K562 (cell line): ENCODE data around the gene CPEB1. TPM values are rescaled to one million over a fixed set of nuclear protein-coding genes. Genes with fewer than 3 reads are reported as not detected.
A peak's percentile ranks its signal among the peaks of the same experiment; 100 is the strongest.

Experiments used
- ATAC-seq: fragments of 200-7000 bp; cut with Tn5 transposase; 3 replicates; pipeline ENCODE4 v1.9.1; 2020; ENCODE audit warnings: moderate library complexity
- BruUV-seq: library from RNA; stranded (reverse); fragments of 400-500 nt; replicated peaks from 2 replicates; lab custom pipeline; 2021; lab: Mats Ljungman, UMichigan
- CTCF ChIA-PET: fragments of 300-600 bp; formaldehyde crosslinking; extraction: SDS; loops from one replicate; lab custom pipeline; 2021; ENCODE audit warnings: low intra/inter-chr PET ratio; lab: Yijun Ruan, JAX
- POLR2A ChIA-PET: fragments of 300-600, 350-650 bp; sonication (Branson Sonifier 250); formaldehyde crosslinking; extraction: SDS; loops from one replicate; lab custom pipeline; 2021; ENCODE audit warnings: antibody characterized with exemption, inconsistent platforms; lab: Yijun Ruan, JAX
- DNase-seq, 4 experiments: peaks; one replicate each; pipeline versions ENCODE4 v3.0.0 to v3.0.0-alpha.2; 2011 to 2018; ENCODE audit warnings: low spot score in 3 of 4, mixed read lengths in 3 of 4; ENCODE audit errors: extremely low read depth in 1 of 4
- FAIRE-seq: peaks from 2 replicates; lab custom pipeline; 2011; peaks lifted over from hg19 to GRCh38; lab: Jason Lieb, UNC
- H2AFZ ChIP-seq: 2 replicates; pipeline ENCODE4 v1.6.0; 2011; ENCODE audit warnings: low read depth, low read length, control low read depth, inconsistent platforms
- H3K27ac ChIP-seq: fragments of 200-600 bp; 3 replicates; pipeline ENCODE4 v1.8.0; 2011; ENCODE audit warnings: low read depth, mild to moderate bottlenecking, control low read depth, inconsistent platforms, low read length, moderate library complexity, mixed read lengths; ENCODE audit errors: extremely low read depth
- H3K27me3 ChIP-seq, 2 experiments: fragments of 300-600 bp in 1 of 2; 2 replicates in 1 of 2; 3 replicates in 1 of 2; pipeline versions ENCODE4 v1.6.0 to v1.8.0; 2011; ENCODE audit warnings: inconsistent platforms in 2 of 2, low read length in 2 of 2, mild to moderate bottlenecking in 1 of 2, mixed read lengths in 1 of 2, moderate library complexity in 1 of 2; ENCODE audit not compliant: control insufficient read depth in 2 of 2, insufficient read depth in 2 of 2
- H3K36me3 ChIP-seq: fragments of 300-600 bp; 3 replicates; pipeline ENCODE4 v1.8.0; 2011; ENCODE audit warnings: mild to moderate bottlenecking, low read length, inconsistent platforms; ENCODE audit not compliant: control insufficient read depth, insufficient read depth
- H3K4me1 ChIP-seq, 2 experiments: fragments of 200-600 bp in 1 of 2; replicated peaks in 1 of 2; 2 replicates in 1 of 2; 3 replicates in 1 of 2; pipeline versions ENCODE4 v1.5.1 to v1.8.0; 2011; ENCODE audit warnings: inconsistent platforms in 2 of 2, low read length in 2 of 2, mild to moderate bottlenecking in 1 of 2, mixed read lengths in 1 of 2, moderate library complexity in 1 of 2; ENCODE audit not compliant: control insufficient read depth in 2 of 2, insufficient read depth in 2 of 2
- H3K4me2 ChIP-seq: 2 replicates; pipeline ENCODE4 v1.6.1; 2011; ENCODE audit warnings: low read length, control low read depth, inconsistent platforms, mixed read lengths; ENCODE audit not compliant: insufficient read depth
- H3K4me3 ChIP-seq: fragments of 200-600 bp; sonication (generic), shearing (Covaris generic); 2 replicates; pipeline ENCODE4 v1.5.1; 2016; ENCODE audit warnings: control low read depth, inconsistent platforms
- H3K79me2 ChIP-seq: fragments of 200-600 bp; 3 replicates; pipeline ENCODE4 v1.8.0; 2011; ENCODE audit warnings: low read length, inconsistent platforms; ENCODE audit not compliant: control insufficient read depth, insufficient read depth
- H3K9ac ChIP-seq, 2 experiments: 2 replicates each; pipeline versions ENCODE4 v1.6.0 to v1.6.1; 2011; ENCODE audit warnings: low read depth in 2 of 2, low read length in 2 of 2, control low read depth in 1 of 2, inconsistent platforms in 1 of 2, mild to moderate bottlenecking in 1 of 2, mixed read lengths in 1 of 2; ENCODE audit not compliant: insufficient read depth in 1 of 2
- H3K9me1 ChIP-seq: one replicate; pipeline ENCODE4 v1.6.0; 2011; ENCODE audit warnings: inconsistent platforms, mild to moderate bottlenecking, low read length, moderate library complexity; ENCODE audit not compliant: control insufficient read depth, insufficient read depth
- H3K9me3 ChIP-seq: replicated peaks from 2 replicates; pipeline ENCODE4 v1.5.1; 2011; ENCODE audit warnings: low read depth, low read length, inconsistent platforms; ENCODE audit not compliant: control insufficient read depth, insufficient read depth
- H4K20me1 ChIP-seq: replicated peaks from 2 replicates; pipeline ENCODE4 v1.6.1; 2011; ENCODE audit warnings: low read length, inconsistent platforms, mixed read lengths; ENCODE audit not compliant: control insufficient read depth, insufficient read depth
- BRCA1 ChIP-seq, 2 experiments: fragments of 450-650 bp in 1 of 2; sonication (generic) in 1 of 2; formaldehyde crosslinking in 1 of 2; IDR thresholded peaks; 2 replicates each; pipeline versions ENCODE4 v1.5.0 to v1.6.1; 2017 to 2020; ENCODE audit warnings: mild to moderate bottlenecking in 1 of 2, missing genetic modification reagents in 1 of 2
- TFAP4 ChIP-seq: sonication (generic); formaldehyde crosslinking; IDR thresholded peaks from 2 replicates; pipeline ENCODE4 v1.8.0; 2022; ENCODE audit warnings: missing genetic modification reagents, mild to moderate bottlenecking, moderate library complexity, borderline replicate concordance
- ZBTB33 ChIP-seq: sonication (generic); formaldehyde crosslinking; IDR thresholded peaks from 2 replicates; pipeline ENCODE4 v1.8.1; 2023; ENCODE audit warnings: mild to moderate bottlenecking, missing genetic modification reagents
- ZC3H4 ChIP-seq: sonication (generic); formaldehyde crosslinking; IDR thresholded peaks from 2 replicates; pipeline ENCODE4 v1.9.0; 2021; ENCODE audit warnings: missing genetic modification reagents, borderline replicate concordance
- ZNF282 ChIP-seq: sonication (generic); formaldehyde crosslinking; IDR thresholded peaks from 2 replicates; pipeline ENCODE4 v1.8.1; 2023; ENCODE audit warnings: missing genetic modification reagents
- WGBS: fragments of 100-300 bp; shearing (Covaris generic); methylation state at CpG from one replicate; pipeline ENCODE4 v1.1.6; 2016; ENCODE audit warnings: low coverage, mixed read lengths; ENCODE audit not compliant: insufficient coverage; ENCODE audit errors: missing lambda C conversion rate; 5-methylcytosine and 5-hydroxymethylcytosine counted together
- in situ Hi-C: fragments of 300-500 bp; cut with MboI; formaldehyde crosslinking; loops from 4 replicates; pipeline ENCODE4 v1.15.0; 2018; ENCODE audit warnings: inconsistent platforms, mixed read lengths
- intact Hi-C: fragments of 100-400 bp; cut with micrococcal nuclease; formaldehyde crosslinking; loops from 2 replicates; pipeline ENCODE4 v1.14.2; 2022
- polyA plus RNA-seq, 8 experiments: library from polyadenylated mRNA; depleted of rRNA in 4 of 8; stranded (reverse) in 5 of 8; unstranded in 3 of 8; fragments of >200 nt; fragmentation: Nextera tagmentation in 2 of 8; fragmentation: Illumina TruSeq in 1 of 8; extraction: Ambion mirVana in 2 of 8; extraction: Trizol in 1 of 8; gene quantifications; 2 replicates each; pipeline versions ENCODE4 v1.2.1 to v1.2.3, GENCODE V29; 2011 to 2014; ENCODE audit warnings: inconsistent platforms in 1 of 8, missing spikeins in 1 of 8
- total RNA-seq, 7 experiments: library from RNA; depleted of rRNA in 6 of 7; stranded (reverse); fragments of >200 nt in 6 of 7; fragmentation: Illumina TruSeq in 2 of 7; extraction: Trizol in 2 of 7; gene quantifications; 2 replicates each; pipeline versions ENCODE4 v1.2.1 to v1.2.3, GENCODE V29; 2011 to 2021; ENCODE audit warnings: low replicate concordance in 1 of 7

The CPEB1 gene
- total and polyA plus RNA-seq, 9 of the 15 experiments (the other 6 are each of a cell fraction or from before 2014, with no cell fraction given): 2.2 to 13.4 (median 9.7) TPM

DNA sequence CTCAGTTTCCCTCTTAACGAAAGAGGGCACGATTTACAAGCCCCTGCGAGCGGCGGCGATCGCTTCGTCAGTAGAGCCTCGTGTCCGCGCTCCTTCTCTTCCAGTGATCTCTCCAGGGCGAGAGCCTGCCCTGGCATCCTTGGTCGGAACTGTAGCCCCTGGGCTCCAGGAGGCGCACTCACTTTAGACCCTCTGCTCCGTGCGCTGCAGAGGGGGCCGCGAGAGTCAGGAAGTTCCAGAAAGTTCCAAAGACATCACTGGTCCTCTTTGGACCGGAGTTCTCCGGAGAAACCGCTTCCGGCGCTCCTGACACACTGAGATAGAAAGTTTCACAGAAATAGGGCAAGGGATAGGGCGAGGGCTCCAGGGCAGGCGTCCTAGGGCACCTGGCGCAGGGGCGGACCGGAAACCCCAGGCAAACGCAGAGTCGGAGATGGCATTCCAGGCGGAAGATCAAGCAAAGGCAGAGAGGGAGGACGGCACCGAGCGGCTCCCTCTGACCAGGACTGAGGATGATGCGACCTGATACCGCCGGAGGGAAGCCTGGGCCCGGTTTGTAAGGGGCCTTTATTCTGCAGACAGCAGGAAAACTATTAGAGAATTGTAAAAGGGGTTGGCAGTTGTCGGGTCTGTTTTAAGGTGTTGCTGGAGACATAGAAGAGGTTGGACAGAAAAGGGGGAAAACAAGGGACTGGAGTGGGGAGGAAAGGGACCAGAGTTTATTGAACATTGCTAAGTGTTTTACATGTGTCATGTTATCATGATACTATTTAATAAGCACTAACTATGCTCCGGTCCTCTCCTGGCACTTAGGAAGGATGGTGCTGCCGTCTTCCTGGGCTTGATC, 1.3 kb upstream of the CPEB1 start:
- peak overlapping the region; percentile 83 for H3K4me2 ChIP-seq
- peak overlapping the region; percentile 44 for H3K4me3 ChIP-seq
- no peak for FAIRE-seq

More for the DNA sequence above, 1.3 kb upstream of the CPEB1 start:
- Histone ChIP-seq H3K4me1 (peaks cover 38 to 56% of the 10 kb centered on the region in 2 experiments), H3K36me3 (no peaks in the 10 kb centered on the region), H3K27me3 (no peaks in the 10 kb centered on the region), H3K79me2 (peaks cover 37% of the 10 kb centered on the region), H4K20me1 (no peaks in the 10 kb centered on the region), H3K9ac (peak overlapping the region in 1 of 2 experiments; percentile 91; a peak in 2 of 4 replicates), H3K27ac (peak overlapping the region; percentile 90; the same call in 1 of the 3 replicates), H2AFZ (peak overlapping the region; percentile 84), H3K9me3 (no peaks in the 10 kb centered on the region), H3K9me1 (no peaks in the 10 kb centered on the region)
- ChIA-PET POLR2A (interaction anchor here (0.7 to 2.2 kb wide), 6 partner anchors 12 to 364 kb away, joined by 3 to 7 read pairs (median 3); partner anchors contain the start of gene RPS17), CTCF (no interaction called here)
- in situ Hi-C loops: no loop called here
- BruUV-seq: no TSS peak
- DNase-seq: peak in 1 of 4 experiments; percentile 26
- intact Hi-C loops: loop anchor here (10.0 kb wide), 1 partner anchor 156 kb away; the partner anchor contains the start of genes FSD2 and WHAMM
- TF ChIP-seq ZNF282 (CRISPR knock-in tag) (0 out of 2 replicates have a peak, but pooled peaks have one; percentile 26), BRCA1 (IDR thresholded peaks at IDR 0.05) (no peak), BRCA1 (CRISPR knock-in tag; IDR thresholded peaks at IDR 0.05) (0 out of 2 replicates have a peak, but pooled peaks have one; percentile 62), ZC3H4 (0 out of 2 replicates have a peak, but pooled peaks have one; percentile 37), ZBTB33 (CRISPR knock-in tag) (peak; percentile 31; the same call in 1 of the 2 replicates), TFAP4 (CRISPR knock-in tag) (no peak)
- 77% methylated on average over 28 of the region's 41 CpGs for WGBS
- no peak for ATAC-seq
